Stimulated activated CD4-positive, alpha-beta T cell treated with anti-CD3 and anti-CD28 coated beads, Interleukin-15, amount 100 ng/mL, for 24 hours (primary cell): ENCODE results near the gene UBE2Z.
"Not testable (repeated sequence)": the region's sequence is repeated elsewhere in the genome, so short reads cannot be mapped to it uniquely, and the experiment has no call there.

ENCODE experiments used
- DNase-seq: peaks from one replicate; pipeline ENCODE4 v3.0.0-alpha.2; 2020

Gene UBE2Z

DNA sequence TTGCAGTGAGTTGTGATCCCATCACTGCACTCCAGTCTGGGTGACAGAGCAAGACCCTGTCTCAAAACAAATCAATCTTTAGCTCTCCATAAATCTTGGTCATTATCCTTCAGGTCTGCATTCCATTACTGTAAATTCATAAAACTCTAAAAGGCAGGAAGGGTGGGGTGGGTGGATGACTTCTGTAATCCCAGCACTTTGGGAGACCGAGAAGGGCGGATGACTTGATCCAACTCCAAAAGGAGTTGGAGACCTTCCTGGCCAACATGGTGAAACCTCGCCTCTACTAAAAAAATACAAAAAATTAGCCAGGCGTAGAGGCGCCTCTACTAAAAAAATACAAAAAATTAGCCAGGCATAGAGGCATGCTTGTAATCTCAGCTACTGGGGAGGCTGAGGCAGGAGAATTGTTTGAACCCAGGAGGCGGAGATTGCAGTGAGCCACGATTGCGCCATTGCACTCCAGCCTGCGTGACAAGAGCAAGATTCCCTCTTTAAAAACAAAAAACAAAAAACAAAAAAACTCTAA, 2.2 kb upstream of the UBE2Z start:
- DNase-seq, result no peak

DNA sequence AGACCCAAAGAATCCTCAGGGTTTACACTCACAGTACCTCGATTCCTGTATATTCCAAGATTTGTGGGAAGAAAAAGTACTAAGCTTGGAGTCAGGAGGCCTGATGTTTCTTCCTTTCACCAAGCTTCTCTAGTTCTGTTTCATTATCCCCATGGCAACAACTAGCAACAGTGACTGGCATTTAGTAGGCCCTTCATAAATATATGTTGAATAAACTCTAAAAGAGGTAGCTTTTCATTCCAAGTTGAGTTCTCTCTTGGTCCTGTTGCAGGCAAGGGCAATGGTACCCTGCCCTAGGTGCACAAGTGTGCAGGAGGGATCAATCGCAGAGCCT, 527 bp upstream of the UBE2Z start:
- no peak for DNase-seq

DNA sequence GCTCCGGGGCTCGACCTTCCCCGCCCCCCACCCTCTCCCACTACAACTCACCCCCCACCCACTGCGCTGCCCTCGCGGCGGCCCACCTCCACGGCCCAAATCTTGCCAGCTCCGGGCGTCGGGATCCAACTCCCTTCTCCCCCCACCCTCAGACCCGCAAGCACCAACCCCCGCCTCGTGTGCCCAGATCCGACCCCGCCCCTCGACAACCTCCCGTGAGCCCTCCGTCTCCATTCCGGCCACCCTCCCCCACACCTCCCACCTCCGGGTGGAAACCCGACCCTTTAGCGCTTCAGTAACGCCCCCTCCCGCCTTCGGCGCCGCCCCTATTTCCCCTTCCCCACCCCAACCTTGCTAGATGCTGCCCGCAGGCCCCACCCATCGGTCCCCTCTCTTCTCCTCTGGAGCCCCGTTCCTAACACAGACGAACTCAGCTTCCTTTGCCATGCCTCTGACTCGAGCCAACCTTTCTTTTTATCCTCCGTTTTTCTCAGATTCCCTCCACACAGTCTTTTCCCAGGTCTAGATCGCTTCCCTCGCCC, 717 bp downstream of the UBE2Z start:
- DNase-seq, result peak; percentile 98

DNA sequence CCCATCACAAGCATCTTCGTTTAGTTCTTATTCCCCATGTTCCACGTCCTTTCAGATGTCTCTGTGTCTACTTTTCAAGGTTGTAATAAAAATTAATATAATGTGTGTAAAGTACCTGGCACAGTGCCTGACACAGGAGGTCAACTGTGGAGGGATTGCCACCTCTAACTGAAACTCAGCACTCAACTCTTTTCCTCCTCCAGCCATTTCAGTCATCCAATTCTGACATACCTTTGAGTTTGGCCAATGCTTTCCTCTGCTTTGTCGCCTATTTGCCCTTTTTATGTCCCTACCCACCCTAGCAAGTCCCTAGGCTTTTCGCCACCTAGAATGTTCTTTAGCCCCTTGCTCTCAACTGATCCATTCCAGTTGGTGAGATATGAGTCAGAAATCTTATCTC, 1.6 kb downstream of the UBE2Z start:
- no peak for DNase-seq

DNA sequence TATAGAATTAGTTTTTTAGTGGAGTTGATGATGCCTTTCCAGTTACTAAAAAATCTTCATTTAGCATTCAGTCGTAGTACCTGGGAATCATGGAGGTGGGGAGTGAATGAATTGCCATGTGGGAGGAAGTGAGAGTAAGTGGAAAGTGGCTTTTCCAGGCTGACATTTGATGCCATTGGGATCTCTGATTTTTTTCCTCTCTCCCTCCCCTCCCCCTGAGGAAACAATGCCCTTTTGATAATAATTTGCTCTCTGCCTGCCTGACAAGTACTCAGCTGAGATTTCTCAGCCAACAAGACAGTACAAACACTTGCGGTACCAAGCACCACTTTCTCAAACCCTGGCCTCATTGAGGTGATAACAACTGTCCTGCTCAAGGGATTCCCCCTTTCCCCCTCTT, 2.2 kb downstream of the UBE2Z start:
- DNase-seq, result no peak

DNA sequence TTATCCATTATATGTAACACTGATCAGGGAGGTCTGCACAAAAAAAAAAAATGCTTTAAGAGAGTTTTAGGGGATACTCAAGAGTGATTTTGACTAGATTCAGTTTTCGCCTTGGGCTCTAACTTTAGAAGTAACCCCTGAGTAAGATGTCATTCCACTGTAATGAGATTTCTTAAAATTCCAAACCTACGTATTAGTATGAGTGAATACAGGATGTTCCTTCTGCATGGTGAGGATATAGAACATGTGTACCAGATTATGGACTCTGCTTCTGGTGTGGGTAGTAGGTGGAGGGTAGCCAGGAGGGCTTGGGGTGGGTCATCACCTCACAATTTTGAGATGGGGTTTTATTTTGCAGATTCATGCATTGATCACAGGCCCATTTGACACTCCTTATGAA, 4.3 kb downstream of the UBE2Z start:
- no peak for DNase-seq

DNA sequence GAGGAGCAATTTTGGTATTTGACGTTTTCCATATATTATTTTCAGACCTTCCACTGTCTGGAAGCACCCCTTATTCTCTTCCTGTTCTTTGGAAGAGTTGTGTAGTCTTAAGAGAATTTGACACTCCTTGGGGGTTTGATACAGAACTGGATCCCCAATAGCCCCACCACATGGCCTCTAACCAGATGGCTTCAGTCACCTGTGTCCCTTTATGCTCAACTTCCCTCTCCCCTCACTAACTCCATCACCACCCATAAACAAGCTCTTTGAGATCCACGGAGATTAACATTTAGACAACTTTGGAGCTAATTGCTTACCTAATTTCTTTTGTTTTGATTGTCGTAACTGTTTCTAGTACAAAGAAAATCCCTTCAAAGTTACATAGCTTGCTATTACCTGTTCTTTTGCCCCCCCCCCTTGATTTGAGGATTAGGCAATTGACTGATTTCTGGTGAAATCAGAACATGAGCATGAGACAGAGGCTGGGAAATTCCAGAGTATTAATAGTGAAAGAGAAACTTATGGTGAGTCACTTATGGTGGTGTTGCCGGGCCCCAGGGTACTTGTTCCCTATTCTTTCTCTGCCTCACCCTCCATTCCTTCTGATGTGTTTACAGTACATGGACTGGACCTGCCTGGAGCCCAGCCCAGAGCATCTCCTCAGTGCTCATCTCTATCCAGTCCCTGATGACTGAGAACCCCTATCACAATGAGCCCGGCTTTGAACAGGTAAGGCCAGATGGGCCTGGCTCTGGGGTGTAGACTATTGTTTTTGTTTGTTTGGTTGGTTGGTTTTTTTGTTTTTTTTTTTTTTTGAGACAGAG, 7.5 kb downstream of the UBE2Z start:
- peak; percentile 69 for DNase-seq

DNA sequence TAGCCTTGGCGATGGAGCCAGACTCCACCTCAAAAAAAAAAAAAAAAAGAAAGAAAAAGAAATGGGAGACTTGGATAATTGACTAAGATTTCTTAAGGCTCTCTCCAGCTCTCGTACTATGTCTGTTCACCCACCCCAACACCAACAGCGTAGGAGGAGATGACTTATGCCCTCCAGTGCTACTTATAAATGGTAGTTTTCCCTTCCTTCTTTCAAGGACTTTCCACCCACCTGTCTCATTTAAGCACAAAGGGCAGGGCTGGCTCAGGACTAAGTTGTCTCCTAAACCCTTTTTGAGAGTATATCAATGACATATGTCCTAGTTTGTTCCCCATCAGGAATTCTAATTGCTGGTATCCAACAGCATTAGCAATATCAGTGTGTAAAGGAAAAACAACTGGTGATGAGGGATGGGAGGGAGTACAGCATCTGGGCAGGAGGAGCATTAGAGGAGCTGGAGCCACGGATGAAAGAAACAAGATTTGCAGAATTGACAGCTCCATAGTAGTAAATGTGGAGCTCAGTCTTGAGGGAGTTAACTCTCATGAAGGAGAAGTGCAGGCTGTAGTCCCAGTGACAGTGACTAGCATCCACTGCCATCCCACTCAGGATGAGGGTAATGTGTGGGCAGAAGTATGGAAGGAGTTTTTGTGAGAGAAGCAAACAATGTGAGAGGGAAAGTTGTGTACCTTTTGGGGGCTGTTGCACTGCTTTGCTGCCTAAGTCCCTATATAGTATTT, 17.2 kb downstream of the UBE2Z start:
- DNase-seq, result no peak

DNA sequence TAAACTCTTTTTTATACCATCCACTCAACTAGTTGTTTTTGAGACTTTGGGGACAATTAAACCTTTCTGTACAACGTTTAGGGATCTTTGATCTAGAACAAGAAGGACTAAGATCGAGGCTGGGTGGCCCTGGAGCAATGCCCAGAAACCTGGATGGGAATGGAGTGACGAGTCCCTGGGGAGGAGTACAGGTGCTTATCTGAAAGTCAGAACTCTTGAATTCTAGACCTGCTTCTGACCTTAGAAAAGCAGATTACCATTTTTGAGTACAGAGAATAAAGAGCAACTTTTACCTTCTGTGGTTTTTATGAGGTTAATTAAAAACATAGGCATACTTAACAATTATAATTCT, 17.8 kb downstream of the UBE2Z start:
- DNase-seq, result no peak

DNA sequence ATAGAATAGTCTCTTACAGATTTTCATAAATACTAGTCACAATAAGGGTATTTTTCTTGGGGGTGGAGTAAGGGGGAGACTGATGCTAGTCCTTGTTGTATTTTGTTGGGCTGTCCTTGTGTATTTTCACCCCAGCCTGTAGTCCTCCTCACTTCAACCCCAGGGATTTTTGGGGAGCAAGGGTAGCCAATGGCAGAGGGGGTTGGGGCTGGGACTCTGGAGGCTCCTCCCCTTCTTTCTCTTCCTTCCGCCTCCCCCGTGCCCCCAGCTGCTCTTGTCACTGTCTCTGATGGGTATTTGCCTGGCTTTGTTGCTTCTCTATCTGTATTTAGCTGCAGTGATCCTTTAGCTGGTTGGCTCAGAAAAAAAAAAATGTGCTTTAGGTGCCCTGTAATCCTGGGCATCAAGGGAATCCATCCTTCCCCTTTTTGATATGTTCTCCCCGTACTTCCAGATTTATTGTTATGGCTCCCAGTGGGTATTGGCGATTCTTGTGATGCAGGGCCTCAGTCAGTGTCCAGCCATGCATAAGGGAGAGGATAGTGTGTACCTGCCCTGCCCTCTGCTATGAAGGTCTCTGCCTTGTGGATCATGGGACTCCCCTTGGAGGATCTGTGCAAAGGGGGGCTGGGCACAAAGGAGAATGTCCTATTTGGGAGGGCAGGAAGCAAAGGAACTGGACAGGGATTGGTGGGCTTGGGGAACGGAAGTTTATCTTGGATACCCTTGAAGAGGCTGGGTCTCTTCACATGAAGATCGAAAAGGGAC, 20.0 kb downstream of the UBE2Z start:
- no peak for DNase-seq

DNA sequence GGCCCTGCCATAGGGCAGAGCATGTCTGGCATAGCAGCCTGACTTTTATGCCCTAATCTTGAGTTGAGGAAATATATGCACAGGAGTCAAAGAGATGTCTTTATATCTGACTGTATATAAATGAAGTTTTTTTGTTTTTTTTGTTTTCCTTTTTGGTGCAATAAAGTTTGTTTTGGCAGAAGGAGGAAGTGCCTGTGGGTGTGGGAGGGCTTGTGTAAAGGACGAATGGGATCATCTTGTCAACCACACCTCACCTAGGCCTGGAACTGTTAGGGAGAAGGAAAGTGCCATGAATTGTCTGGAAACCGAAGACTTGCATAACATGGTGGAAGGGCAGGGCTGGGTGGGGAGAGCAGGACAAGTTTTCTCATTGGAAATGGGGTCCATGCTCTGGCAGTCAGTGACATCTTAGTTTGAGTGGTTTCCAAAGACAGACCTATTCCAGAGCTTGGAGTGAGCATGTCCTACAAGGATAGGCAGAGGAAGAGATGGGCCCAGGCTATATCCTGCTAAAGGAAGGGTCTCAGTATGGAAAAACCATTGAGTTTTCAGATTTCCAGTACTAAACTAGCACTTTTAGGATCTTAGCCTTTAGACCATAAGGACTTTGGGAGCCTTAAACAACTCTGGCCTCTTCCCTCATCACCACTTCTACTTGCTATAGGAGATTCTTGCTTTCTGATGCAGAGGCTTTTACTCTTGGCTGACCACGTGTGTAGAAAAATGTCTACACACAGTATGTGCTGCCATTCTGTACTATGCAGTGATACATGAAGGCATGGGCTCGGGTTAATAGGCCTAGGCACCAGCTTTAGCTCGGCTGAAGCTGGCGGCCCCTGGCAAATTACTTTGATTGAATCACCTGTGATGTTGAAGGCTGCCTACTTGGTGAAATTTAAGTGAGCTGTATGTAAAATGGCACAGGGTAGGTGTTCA, 20.9 kb downstream of the UBE2Z start:
- no peak for DNase-seq

DNA sequence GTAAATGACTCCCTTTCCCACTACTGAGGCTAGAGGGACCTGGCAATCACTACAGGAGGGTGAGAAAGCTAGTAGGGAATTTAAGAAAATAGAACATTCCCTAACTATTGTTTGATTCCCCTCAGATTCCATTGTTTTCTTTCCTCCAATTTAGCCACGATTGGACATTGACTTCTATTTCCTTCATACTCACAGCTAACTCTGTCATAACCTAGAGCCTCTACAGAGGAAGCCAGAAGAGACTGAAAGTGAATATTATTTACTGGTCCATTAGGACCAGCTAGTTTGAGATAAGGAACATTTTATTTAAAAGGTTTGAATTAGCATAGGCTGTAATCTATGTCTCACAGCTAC, 21.6 kb downstream of the UBE2Z start:
- DNase-seq, result no peak

DNA sequence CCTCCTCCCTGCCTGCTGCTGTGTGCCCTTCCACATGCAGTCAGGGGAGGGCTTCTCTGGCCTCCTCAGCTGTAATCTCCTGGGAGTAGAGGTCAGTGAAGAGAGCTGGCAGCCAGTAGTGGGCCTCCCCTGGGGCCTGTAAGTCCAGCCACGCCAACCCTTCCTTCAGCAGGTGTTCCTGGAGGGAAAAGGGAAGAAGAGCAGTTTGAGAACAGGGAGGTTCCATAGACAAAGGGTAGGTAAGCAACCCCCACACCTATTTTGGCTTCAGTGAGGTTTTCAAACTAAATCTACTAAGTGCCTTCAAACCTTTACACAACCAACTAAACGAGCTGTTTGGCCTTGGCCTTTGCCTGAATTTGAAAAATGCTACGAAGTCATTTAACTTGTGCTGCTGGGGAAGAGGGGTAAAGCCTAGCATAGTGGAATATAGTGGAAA, 22.2 kb downstream of the UBE2Z start:
- no peak for DNase-seq

DNA sequence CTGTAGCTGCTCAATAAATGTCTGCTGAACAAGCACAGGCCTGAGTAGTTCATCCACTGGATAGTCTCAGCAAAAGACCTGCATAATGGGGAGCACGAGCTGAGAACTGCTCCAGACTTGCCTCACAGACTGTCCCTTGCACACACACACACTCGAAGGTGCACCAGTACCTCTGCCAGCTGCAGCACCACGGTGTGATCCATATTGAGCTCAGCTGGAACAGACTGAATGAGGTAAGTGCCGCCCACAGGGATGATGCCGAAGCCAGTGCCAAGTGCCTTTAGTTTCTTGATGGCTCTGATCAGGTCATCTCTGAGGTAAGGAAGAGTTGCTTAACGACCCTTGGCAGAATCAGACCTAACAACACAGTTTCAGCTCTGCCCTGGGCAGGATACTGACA, 24.8 kb downstream of the UBE2Z start:
- no peak for DNase-seq

DNA sequence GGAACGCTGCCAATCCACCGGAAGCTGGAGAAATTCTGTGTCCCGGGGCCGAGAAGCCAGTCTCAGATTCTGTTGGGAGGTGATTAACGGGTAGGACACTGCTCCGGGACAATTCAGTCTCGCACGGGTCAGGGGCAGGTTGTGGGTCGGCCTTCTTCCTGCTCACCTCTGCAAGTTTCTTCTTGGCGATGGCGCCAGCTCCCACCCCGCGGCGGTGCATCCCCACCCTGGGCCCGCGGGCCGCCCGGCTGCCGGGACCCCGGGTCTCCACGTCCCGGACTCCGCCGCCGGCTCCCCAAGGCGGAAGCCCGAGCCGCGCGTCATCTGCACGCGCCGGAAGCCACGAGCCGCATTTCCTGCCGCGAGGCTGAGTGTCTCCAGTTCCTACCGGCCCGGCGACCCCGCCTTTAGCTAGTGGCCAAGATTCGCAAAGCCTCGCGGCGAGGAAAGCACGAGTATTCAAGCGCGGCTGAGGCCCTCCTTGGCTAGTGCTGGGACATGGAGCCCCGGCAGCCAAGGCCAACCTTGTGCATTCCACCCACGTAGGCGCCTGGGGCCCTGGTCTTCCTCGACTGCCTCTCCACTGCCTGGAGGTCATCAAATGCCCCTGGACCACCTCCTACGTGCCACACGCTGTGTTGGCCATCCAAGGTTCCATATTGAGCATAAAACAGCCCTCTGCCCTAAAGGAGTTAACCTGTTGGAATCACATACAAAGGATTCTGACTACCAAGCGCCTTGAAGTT, 36.5 kb downstream of the UBE2Z start, which contains the start of gene SNF8:
Gene SNF8 (minus strand): TSS at position 328 of the 746 bp plus-strand sequence. CDS start 108 bp downstream, at position 220.
- peak; percentile 96 for DNase-seq

DNA sequence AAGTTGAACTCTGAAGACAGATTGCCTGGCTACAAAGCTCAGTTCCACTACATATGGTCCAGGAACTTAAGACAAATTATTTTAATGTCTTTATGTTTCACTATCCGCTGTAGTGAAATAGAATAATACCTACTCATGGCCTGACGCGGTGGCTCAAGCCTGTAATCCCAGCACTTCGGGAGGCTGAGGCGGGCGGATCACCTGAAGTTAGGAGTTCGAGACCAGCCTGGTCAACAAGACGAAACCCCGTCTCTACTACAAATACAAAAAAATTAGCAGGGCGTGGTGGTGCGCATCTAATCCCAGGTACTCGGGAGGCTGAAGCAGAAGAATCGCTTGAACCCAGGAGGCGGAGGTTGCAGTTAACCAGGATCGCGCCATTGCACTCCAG, 37.0 kb downstream of the UBE2Z start:
- not testable (repeated sequence) for DNase-seq

DNA sequence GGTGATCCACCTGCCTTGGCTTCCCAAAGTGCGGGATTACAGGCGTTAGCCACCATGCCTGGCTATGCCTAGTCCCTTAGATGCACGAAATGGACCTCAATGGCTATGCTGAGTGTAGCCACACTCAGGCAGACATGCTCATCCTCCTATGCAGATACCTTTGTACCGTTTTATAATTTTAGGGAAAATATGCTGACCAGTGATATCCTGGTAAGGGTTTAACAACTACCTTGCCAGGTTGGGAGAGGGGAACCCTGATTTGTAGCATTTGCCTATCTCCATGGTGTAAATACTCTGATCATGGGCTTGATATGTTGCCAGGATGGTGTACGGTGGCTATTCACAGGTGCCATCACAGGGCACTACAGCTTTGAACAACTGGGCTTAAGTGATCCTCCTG, 43.4 kb downstream of the UBE2Z start:
- DNase-seq, result no peak

DNA sequence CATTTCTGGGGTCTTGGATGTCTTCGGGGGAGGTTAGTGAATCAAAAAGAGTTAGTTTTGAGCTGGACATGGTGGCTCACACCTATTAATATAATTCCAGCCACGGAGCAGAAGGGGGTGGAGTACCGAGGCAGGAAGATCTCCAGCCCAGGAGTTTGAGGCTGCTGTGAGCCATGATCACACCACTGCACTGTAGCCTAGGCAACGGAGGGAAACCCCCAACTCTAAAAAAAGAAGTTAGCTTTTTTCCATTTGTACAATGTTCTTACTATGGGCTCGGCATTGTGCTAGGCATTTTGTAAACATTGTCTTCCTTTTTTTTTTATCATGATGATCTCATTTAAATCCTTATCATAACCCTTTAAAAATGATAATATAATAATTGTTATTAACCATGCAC, 44.7 kb downstream of the UBE2Z start:
- peak; percentile 15 for DNase-seq

DNA sequence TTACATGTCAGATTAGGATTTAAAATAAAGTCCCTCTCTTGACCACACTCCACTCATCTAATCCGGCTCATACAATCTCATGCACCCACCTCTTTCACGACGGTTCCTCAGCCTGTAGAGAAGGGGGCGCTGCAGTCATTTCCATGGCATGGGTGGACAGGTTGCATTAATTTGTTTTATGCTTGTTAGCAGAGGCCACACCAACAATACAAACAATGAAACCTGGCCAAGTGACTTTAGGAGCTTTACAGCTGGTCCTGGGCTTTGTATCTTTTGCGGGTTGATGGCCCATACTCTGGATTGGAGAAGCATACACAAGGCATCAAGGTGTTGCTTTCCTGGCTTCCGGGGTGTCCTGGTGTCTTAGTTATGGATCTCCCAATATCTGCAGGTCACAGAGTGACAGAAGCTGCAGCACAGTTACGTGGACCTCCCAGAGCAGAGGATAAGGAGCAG, 46.1 kb downstream of the UBE2Z start:
- DNase-seq, result no peak

DNA sequence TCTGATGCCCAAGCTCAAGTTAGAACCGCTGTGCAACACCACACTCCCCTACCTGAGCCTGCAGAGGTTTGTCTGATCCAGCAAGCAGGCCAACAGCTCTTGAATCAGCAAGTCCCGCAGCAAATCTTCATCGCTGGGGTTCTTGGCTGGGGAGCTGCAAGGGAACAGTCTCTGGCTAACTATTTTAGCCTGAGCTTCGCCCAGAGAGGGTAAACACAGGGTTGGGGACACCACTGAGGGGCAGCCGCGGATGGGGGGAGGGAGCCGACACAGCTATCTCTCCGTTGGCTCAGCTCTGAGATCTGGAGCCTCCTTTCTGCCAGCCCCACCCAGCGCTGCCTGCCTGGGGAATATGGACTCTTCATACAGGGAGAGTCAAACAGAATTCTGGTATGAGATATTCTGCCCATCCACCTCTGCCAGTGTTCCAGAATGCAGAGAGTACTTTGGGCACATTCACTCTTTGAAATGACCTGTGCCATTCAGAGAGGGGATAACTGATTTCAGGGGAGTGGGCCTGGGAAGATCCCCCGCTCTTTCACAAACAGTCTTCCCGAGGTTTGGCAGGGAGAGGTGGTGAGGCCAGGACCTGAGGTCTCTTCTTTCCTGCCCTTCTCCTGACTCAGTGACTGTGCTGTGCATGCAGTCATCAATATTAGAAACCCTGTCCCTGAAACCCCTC, 52.8 kb downstream of the UBE2Z start:
- DNase-seq, result no peak
